Fibroblast of gingiva (primary cell): ENCODE data around the gene SLC6A6.

Experiments used
- DNase-seq: peaks from one replicate; pipeline ENCODE4 v3.0.0-alpha.2; 2011; ENCODE audit warnings: low read depth

SLC6A6 gene

GRCh38 chr3:14488286-14489041, 86.1 kb downstream of the SLC6A6 start:
- no peak for DNase-seq

DNA sequence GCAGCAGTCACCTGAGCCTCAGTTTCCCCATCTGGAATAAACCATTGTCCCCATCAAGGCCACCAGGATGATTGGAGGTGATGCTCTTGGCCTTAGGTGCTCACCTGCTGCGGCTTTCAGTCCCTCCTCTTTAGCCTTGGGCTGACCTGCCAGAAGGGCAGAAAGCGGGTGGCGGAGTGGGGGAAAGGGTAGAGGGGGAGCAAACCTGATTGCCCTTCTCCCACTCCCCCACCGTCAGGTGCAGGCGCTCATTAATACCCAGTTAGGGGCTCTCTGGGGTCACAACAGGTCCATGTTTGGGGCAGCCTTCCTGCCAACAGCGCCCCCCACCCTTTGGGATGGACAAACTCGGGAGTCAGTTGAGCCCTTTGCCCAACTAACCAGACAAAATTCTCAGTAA, 87.2 kb downstream of the SLC6A6 start:
- DNase-seq = no peak

DNA sequence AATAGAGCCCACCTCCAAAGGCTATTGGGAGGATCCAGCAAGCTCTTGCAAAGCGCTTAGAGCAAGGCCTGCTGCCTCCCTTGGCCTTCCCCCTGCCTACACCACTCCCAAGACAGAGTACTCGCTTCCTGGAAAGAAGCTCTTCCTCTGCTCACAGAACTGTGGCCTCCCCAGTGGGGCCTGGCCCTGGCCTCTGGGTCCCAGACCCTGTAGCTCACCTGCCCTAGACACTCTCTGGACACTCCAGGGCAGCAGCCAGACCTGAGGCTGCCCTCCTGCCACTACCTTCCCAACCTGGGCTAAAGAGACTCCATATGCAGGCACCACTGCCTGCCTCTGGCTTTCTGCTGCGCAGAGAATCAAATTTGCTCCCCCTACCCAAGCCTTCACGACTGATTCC, 87.8 kb downstream of the SLC6A6 start:
- no peak for DNase-seq

DNA sequence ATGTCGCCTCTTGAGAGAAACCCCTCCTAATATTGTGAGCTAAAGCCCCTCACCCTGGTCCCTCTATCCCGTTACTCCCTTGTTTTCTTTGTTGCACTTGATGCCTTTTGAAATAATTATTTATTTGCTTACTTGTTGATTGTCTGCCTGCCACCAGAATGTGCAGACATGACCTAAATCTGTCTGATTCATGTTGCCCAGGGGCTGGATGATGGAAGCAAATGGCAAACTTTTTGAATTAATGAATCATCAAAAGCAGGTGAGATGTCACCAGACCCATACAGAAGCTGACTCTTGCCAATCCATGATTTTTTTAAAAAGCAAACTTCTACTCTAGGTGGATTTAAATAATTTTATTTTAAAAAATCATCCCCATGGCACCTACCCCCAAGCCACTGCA, 88.4 kb downstream of the SLC6A6 start:
- DNase-seq = no peak

DNA sequence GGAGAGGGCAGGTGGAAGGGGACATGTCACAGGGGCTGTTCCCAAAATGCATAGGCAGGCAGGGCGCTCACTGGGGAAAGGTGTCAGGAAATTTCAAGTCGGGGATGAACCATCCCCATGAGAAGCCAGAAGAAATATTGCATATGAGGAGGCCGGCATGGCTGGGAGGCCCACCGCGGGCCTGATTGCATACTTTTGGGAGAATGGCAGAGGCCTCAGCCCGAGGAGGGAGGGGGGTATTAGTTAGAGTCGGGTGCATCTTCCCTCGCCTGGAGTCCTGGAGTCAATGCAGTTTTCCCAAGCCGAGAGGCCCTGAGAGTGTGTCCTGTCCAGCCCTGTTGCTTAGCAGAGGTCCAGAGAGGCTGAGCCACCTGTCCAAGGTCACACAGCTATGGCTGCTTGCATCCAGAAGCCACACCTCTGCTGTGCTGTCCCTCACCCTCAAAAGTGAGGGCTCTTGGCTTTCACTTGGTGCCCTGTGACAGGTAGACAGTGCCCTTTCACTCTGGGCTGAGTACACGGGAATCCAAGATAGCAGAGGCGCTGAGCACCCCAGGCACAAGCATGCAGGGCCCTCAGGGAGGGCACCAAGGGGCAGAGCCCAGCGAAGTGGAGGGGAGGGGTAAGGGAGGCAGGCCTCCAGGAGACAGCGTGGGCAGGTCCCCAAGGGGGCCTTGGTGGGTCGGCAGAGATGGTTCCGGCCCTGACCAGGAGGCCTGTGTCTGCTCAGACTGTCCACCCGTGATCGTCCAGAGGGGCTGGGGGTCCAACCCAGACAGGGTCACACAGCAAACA, 89.2 kb downstream of the SLC6A6 start:
- DNase-seq = no peak

DNA sequence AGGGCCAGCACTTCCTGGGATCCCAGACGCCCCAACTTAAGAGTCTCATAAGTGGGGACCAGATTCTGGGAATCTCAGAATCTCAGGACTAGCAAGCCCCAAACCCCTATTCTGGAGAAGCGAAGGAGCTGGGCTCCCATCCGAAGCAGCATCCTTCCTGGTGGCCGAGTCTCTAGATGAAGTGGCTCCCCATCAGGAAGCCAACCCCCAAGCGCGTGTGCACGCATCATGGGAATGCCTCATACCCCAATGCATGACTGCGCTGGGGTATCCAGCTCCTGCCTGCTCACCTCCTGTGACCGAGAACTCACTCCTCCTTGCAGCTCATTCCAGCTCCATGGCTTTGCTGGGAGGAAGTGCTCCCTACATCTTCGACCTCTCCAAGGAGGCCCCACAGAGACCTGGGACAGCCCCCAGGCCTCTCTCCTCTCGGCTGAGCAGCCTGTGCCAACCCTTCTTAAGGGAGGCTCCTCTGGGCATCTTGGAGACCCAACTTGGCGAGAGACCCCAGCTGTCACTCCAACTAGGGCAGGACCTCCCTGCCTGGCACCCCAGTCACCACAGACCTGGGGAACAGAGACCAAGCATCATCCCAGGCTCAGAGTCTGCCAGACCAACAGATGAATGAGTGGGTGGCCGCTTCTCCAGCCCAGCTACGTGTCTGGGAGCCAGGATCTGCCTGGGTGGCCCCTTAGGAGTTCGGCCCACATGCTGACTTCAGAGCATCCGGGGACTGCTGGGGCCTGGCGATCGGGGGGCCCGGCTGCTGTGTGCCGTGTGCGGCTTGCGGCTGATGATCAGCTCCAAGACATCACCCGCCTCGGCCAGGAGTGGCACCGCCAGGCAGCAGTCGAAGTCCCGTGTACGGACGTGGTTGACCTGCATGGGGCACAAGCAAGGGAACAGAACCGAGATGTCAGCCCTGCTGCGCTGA, 90.8 kb downstream of the SLC6A6 start:
- DNase-seq = no peak

GRCh38 chr3:14494279-14494972, 92.0 kb downstream of the SLC6A6 start:
- no peak for DNase-seq

GRCh38 chr3:14494973-14495300, 92.5 kb downstream of the SLC6A6 start:
- DNase-seq = no peak

GRCh38 chr3:14496351-14496750, 93.9 kb downstream of the SLC6A6 start:
- no peak for DNase-seq

DNA sequence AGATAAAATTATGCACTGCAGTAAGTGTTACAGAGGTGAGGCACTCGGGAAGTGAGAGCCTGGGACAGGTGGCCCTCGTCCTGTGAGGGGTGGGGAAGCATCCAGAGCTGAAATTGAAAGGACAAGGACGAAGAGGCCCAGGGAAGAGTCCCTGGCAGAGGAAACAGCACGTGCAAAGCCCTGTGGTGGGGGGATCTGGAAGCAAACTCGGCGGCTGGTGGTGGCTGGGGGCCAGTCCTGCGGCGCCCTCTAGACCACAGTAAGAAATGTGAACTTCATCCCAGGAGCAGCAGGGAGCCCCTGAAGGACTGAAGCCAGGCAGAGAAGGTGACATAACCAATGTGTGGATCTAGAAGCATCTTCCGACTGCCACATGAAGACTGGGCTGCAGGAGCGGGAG, 94.9 kb downstream of the SLC6A6 start:
- DNase-seq = no peak

DNA sequence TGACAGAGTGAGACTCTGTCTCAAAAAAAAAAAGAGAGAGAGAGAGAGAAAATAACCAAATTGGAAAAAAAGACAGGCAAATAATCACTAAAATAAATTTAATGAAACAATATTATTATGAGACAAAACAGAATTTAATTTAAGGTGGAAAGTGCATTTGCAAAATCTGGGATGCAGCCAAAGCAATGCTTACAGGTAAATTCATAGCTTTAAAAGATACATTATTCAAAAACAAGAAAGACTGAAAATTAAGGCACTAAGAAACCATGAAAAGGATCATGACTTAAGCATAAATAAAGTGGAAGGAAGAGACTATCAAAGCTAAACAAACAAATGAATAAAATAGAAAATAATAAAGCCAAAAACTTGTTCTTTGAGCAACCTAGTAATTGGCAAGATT, 100.1 kb downstream of the SLC6A6 start:
- no peak for DNase-seq

DNA sequence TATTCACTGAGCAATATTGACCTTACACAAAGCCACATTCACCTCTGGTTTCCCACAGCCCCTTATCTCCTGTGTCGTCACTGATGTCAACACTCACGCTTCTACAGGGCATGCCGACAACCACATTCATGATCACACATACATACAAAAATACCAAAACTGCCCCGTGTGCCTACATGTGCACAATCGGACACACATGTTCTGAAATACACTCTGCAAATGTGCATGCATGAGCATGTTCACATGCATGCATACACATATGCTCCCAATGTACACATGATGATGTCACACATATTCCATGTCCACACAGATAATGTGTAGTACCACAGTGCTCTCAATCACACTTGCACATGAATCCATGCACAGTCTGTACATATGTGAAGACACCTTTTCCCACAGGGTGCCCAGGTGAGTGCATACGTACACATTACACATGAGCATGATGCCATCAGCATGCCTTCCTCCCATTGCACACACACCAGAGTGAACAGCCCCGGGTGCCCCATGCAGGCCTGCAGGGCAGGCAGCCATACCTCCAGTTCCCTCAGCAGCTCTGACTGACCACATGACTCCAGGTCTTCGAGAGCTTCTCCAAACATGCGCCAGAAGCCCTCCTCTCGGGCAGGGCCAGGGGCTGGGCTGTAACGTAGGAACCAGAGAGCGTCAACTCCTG, 100.8 kb downstream of the SLC6A6 start:
- no peak for DNase-seq

GRCh38 chr3:14503706-14504065, 101.3 kb downstream of the SLC6A6 start:
- DNase-seq = no peak

- no peak for DNase-seq
Observed at GRCh38 chr3:14505001-14505802, 102.8 kb downstream of the SLC6A6 start.

GRCh38 chr3:14505803-14506500, 103.5 kb downstream of the SLC6A6 start:
- no peak for DNase-seq

GRCh38 chr3:14506626-14507304, 104.4 kb downstream of the SLC6A6 start:
- no peak for DNase-seq

- no peak for DNase-seq
Observed at GRCh38 chr3:14507305-14507741, 104.9 kb downstream of the SLC6A6 start.

GRCh38 chr3:14507757-14508504, 105.5 kb downstream of the SLC6A6 start:
- no peak for DNase-seq

DNA sequence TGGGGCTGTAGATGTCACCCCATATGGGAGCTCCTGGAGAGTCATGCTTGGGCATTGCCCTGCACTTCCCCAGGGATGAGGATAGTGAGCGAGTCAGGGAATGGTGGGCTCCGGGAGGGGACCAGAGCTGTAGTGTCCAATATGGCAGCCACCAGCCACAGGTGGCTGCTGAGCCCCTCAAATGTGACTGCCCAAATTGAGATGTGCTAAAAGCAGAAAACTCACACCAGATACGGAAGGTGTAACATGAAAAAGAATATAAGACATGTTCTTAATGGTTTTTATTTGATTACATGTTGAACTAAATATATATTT, 106.1 kb downstream of the SLC6A6 start:
- no peak for DNase-seq
